Left ventricle myocardium superior (tissue), 1 donor: ENCODE data around the gene ADAM22. TPM values are rescaled to one million over a fixed set of nuclear protein-coding genes. Genes with fewer than 3 reads are reported as not detected.

ENCODE experiments used
- ATAC-seq: fragments of 200-7000 bp; cut with Tn5 transposase; one replicate; pipeline ENCODE4 v1.9.1; 2020; ENCODE audit warnings: mild to moderate bottlenecking, moderate library complexity
- DNase-seq: peaks from one replicate; pipeline ENCODE4 v3.0.0-alpha.2; 2020
- intact Hi-C: fragments of 100-400 bp; cut with micrococcal nuclease; formaldehyde crosslinking; loops from one replicate; pipeline ENCODE4 v1.11.0; 2022
- total RNA-seq: library from RNA; stranded (reverse); fragmentation: NEBNext Ultra II Directional; extraction: Animal tissue kit (Norgen Biotek cat#: 25700); gene quantifications from one replicate; pipeline ENCODE4 v1.2.1, GENCODE V29; 2021
- donor health status: DM: no; HTN: yes; CAD: no; lungs with severe emphysema.

The ADAM22 gene
- total RNA-seq, 1 donor from 2014 or later: 1.7 TPM

- intact Hi-C loops: no loop called here
Measured at GRCh38 chr7:88226201-88226600, 292.1 kb downstream of the ADAM22 start.

GRCh38 chr7:88226886-88227516 lies 292.9 kb downstream of the ADAM22 start:
- DNase-seq (no peak), ATAC-seq (no peak)
- intact Hi-C loops: no loop called here

More at GRCh38 chr7:88226201-88226600, 292.1 kb downstream of the ADAM22 start:
- DNase-seq (no peak), ATAC-seq (no peak)

GRCh38 chr7:88229302-88229995 lies 295.4 kb downstream of the ADAM22 start:
- DNase-seq (no peak), ATAC-seq (no peak)
- intact Hi-C loops: no loop called here

- no peak for DNase-seq
- ATAC-seq: no peak
- intact Hi-C loops: no loop called here
Measured at GRCh38 chr7:88230646-88231045, 296.6 kb downstream of the ADAM22 start.

- ATAC-seq (no peak), DNase-seq (no peak)
- intact Hi-C loops: no loop called here
Measured at GRCh38 chr7:88233828-88234227, 299.8 kb downstream of the ADAM22 start.

GRCh38 chr7:88239852-88240251 lies 305.8 kb downstream of the ADAM22 start:
- DNase-seq (no peak), ATAC-seq (no peak)
- intact Hi-C loops: no loop called here

- intact Hi-C loops: loop anchor here (1.0 kb wide), 1 partner anchor 115 kb away; no protein-coding TSS in a partner anchor
- ATAC-seq: peak; percentile 91
- no peak for DNase-seq
Measured at GRCh38 chr7:88243345-88243909, 309.4 kb downstream of the ADAM22 start.

- intact Hi-C loops: no loop called here
- DNase-seq: no peak
- ATAC-seq: no peak
Measured at GRCh38 chr7:88244258-88244657, 310.2 kb downstream of the ADAM22 start.

Other genes with a start within 250 kb of the ADAM22 start
- gene SLC25A40, start 57.9 kb upstream of the ADAM22 start, total RNA-seq: 32.1 TPM
- 1.5 TPM for gene DBF4, start 57.8 kb upstream of the ADAM22 start, total RNA-seq